Spinal cord (tissue), 10 donors: ENCODE results near the gene TMEM161B. TPM values are rescaled to one million over a fixed set of nuclear protein-coding genes. Genes with fewer than 3 reads are reported as not detected.
A peak's percentile ranks its signal among the peaks of the same experiment; 100 is the strongest.
"Not testable (repeated sequence)": the region's sequence is repeated elsewhere in the genome, so short reads cannot be mapped to it uniquely, and the experiment has no call there.

Source experiments
- DNase-seq, 6 donors: peaks; one replicate each; pipeline versions ENCODE4 v3.0.0 to v3.0.0-alpha.2; 2013 to 2015; ENCODE audit warnings: low spot score in 6 of 6, low read depth in 4 of 6
- H3K27ac ChIP-seq: one replicate; pipeline ENCODE4 v1.5.1; 2013; ENCODE audit warnings: low read depth, low read length, control low read depth
- H3K27me3 ChIP-seq: one replicate; pipeline ENCODE4 v1.6.1; 2013; ENCODE audit warnings: low read length; ENCODE audit not compliant: control insufficient read depth, insufficient read depth
- H3K36me3 ChIP-seq: one replicate; pipeline ENCODE4 v1.6.1; 2013; ENCODE audit warnings: low read length; ENCODE audit not compliant: control insufficient read depth, insufficient read depth
- H3K4me1 ChIP-seq: one replicate; pipeline ENCODE4 v1.6.1; 2013; ENCODE audit warnings: low read length; ENCODE audit not compliant: control insufficient read depth, insufficient read depth
- H3K4me3 ChIP-seq: one replicate; pipeline ENCODE4 v1.5.1; 2013; ENCODE audit warnings: low read depth, low read length, control low read depth
- H3K9me3 ChIP-seq: one replicate; pipeline ENCODE4 v1.6.1; 2013; ENCODE audit warnings: low read length; ENCODE audit not compliant: control insufficient read depth, insufficient read depth
- WGBS: methylation state at CpG from one replicate; pipeline ENCODE4 v1.1.5; 2013; ENCODE audit warnings: missing lambda C conversion rate; ENCODE audit not compliant: insufficient coverage; 5-methylcytosine and 5-hydroxymethylcytosine counted together
- polyA plus RNA-seq, 2 donors: library from polyadenylated mRNA; unstranded; fragments of 120-200 nt; gene quantifications; one replicate each; pipeline ENCODE4 v1.2.1, GENCODE V29; 2013; ENCODE audit not compliant: insufficient read length in 2 of 2
- total RNA-seq, 2 donors: library from RNA; depleted of rRNA in 1 of 2; stranded (reverse); fragments of 120-200 nt in 1 of 2; fragments of >200 nt in 1 of 2; gene quantifications; one replicate each; pipeline versions ENCODE4 v1.2.3 to v1.2.4, GENCODE V29; 2013 to 2014
- donor health status: healthy.

TMEM161B gene
- total and polyA plus RNA-seq, 4 donors = 19.0 to 38.4 (median 21.1) TPM

DNA sequence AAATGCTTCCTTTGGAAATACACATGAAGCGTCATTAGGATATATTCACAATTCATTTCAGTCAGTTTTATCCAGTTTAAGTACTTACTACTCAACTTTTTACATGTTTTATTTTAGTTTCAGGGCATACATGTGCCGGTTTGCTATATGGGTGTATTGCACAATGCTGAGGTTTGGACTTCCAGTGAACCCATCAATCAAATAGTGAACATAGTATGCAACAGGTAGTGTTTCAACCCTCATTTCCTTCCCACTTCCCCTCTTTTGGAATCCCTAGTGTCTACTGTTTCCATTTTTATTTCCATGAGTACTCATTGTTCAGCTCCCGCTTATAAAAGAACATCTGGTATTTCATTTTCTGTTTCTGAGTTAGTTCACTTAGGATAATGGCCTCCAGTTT lies 74.7 kb downstream of the TMEM161B start:
- WGBS = no CpG with 5 or more reads among the region's 3 CpGs
- Histone ChIP-seq H3K9me3 (no peaks in the 10 kb centered on the region), H3K4me3 (no peak overlapping the region)

DNA sequence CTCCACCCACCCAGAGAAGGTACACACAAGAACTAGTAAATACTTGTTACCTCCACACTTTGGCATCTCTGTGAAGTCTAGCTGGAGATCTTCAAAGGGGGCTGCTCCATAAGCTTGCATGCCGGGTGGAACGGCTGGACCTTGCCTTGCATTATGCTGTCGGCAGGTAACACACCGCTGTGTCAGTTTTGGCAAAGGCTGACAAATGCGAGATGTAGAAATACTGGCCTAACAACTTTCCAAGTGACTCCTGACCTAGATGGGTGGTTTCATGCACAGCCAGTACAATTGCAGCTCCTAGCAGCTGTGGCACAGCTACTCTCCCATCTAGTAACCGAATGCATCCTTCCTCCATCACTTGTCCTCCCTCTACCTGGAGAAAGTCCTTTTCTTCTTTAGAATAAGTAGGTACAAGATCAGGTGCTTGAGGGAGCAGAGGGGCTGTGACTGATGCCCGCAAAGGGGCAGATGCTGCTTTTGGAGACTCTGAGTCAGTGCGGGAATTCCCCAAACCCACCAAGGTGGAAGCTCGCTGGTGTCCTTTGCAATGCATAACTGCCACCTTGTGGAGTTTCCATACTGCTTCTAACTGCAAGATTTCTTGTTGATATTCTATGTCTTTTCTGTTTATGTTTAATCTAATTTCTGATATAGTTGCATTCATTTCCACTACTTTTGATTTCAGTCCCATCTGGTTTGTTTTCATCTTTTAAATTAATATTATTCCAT lies 78.4 kb downstream of the TMEM161B start:
- H3K27ac ChIP-seq = peak overlapping the region; percentile 16
- no peak overlapping the region for H3K4me3 ChIP-seq
- peaks cover 7% of the 10 kb centered on the region for H3K9me3 ChIP-seq
- 90% methylated on average over 5 of the region's 9 CpGs for WGBS
- H3K27me3 ChIP-seq = no peaks in the 10 kb centered on the region
- no peaks in the 10 kb centered on the region for H3K36me3 ChIP-seq
- H3K4me1 ChIP-seq = no peaks in the 10 kb centered on the region
- DNase-seq = peak in 2 of 6 donors; percentile 38 to 60

More for the DNA sequence above, 74.7 kb downstream of the TMEM161B start:
- Histone ChIP-seq H3K36me3 (no peaks in the 10 kb centered on the region), H3K27ac (no peak overlapping the region), H3K27me3 (no peaks in the 10 kb centered on the region), H3K4me1 (no peaks in the 10 kb centered on the region)
- no peak for DNase-seq

DNA sequence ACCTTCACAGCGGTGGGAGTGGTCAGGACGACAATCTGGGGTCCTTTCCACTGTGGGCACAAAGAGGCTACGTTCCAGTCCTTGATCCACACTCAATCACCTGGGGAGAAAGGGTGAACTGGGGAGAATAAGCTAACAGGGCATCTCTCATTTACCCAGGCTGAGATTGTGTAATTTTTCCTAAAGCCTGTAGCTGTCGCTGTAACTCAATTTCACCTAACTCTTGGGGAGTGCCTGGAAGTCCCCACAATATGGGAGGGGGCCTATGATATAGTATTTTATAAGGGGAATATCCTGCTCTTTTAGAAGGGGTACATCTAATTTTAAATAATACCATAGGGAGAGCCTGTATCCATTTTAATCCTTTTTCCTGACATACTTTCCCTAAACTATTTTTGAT lies 79.2 kb downstream of the TMEM161B start:
- H3K36me3 ChIP-seq, H3K27ac ChIP-seq, H3K9me3 ChIP-seq, H3K27me3 ChIP-seq, H3K4me1 ChIP-seq, DNase-seq, H3K4me3 ChIP-seq: not testable (repeated sequence)
- 80% methylated on average over 1 of the region's 4 CpGs for WGBS

GRCh38 chr5:88188458-88189132 lies 80.0 kb downstream of the TMEM161B start:
- no peaks in the 10 kb centered on the region for H3K4me1 ChIP-seq
- no peaks in the 10 kb centered on the region for H3K36me3 ChIP-seq
- peaks cover 7% of the 10 kb centered on the region for H3K9me3 ChIP-seq
- no peak overlapping the region for H3K4me3 ChIP-seq
- no peaks in the 10 kb centered on the region for H3K27me3 ChIP-seq
- DNase-seq = no peak
- 95% methylated on average over 8 of the region's 9 CpGs for WGBS
- H3K27ac ChIP-seq = no peak overlapping the region

DNA sequence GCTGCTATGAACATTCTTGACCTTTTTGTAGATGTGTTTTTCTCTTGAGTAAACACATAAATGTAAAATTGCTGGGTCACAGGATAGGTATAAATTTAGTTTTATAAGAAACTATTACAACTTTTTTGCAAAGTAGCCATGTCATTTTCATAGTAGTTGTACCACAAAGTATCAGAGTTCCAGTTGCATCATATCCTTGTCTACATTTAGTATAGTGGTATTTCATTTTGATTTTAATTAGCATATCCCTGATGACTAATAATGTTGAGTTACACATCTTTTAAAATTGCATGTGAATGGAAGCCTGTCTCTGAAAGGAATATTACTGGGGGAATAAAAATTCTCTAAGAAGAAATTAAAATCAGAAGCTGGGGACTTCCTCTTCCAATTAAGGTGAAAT lies 85.4 kb downstream of the TMEM161B start:
- Histone ChIP-seq H3K4me3 (no peak overlapping the region), H3K36me3 (no peaks in the 10 kb centered on the region), H3K27ac (no peak overlapping the region), H3K4me1 (no peaks in the 10 kb centered on the region), H3K9me3 (peaks cover 7% of the 10 kb centered on the region), H3K27me3 (no peaks in the 10 kb centered on the region)
- DNase-seq = no peak

DNA sequence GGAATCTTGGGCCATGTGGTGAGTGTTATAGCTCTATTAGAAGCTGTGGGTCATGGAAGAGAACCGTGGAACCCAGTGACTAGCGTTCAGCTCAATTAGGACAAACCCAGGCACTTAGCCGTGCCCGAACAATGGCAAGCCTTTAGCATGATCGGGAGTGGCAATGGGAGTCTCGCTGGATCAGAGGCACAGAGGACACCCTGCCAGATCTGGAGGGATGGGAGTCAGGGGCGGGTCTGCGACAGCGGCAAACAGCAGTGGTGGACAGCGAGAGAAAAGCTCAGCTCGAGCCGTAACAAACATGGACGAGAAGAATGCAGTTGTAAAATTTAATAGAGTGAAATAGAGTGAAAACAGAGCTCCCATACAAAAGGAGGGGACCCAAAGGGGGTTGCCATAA lies 91.2 kb downstream of the TMEM161B start:
- H3K27me3 ChIP-seq, H3K4me1 ChIP-seq, H3K27ac ChIP-seq, H3K9me3 ChIP-seq, H3K36me3 ChIP-seq, H3K4me3 ChIP-seq, DNase-seq: not testable (repeated sequence)
- 97% methylated on average over 10 of the region's 13 CpGs for WGBS

GRCh38 chr5:88172847-88173758 lies 95.5 kb downstream of the TMEM161B start:
- H3K36me3 ChIP-seq = no peaks in the 10 kb centered on the region
- no peaks in the 10 kb centered on the region for H3K9me3 ChIP-seq
- H3K27me3 ChIP-seq = no peaks in the 10 kb centered on the region
- H3K4me3 ChIP-seq = no peak overlapping the region
- no peaks in the 10 kb centered on the region for H3K4me1 ChIP-seq
- DNase-seq = no peak
- no peak overlapping the region for H3K27ac ChIP-seq
- 62% methylated on average over 12 of the region's 14 CpGs for WGBS

- 88% methylated on average over 1 of the region's 7 CpGs for WGBS
- no peaks in the 10 kb centered on the region for H3K36me3 ChIP-seq
- no peaks in the 10 kb centered on the region for H3K27me3 ChIP-seq
- no peaks in the 10 kb centered on the region for H3K9me3 ChIP-seq
- no peak overlapping the region for H3K27ac ChIP-seq
- H3K4me1 ChIP-seq = no peaks in the 10 kb centered on the region
- H3K4me3 ChIP-seq = no peak overlapping the region
- no peak for DNase-seq
Measured at GRCh38 chr5:88159591-88159990, 109.1 kb downstream of the TMEM161B start.

DNA sequence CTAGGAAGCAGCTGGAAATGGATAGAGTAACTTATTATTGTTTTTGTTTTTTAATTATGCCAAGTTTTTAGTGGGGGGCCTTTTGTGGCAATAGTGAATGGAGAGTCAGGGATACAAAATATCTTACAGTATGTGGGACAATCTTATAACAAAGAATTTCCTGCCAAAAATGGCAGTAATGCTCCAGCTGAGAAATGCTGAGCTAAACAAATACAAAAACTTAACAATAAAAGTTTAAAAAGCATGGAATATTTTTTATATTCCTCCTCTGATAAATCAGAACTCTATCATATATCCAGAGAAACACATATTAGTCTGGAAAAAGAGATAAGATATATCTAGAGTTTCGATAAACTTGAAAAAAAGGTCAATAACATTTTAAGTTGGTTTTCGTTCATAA lies 110.6 kb downstream of the TMEM161B start:
- Histone ChIP-seq H3K4me3 (no peak overlapping the region), H3K9me3 (no peaks in the 10 kb centered on the region), H3K36me3 (no peaks in the 10 kb centered on the region), H3K27ac (no peak overlapping the region), H3K27me3 (no peaks in the 10 kb centered on the region), H3K4me1 (no peaks in the 10 kb centered on the region)
- WGBS = 100% methylated on average over 2 of the region's 2 CpGs
- DNase-seq = no peak
